Hepatocyte (in vitro differentiated cells): Measurements from ENCODE around the gene TAF4. TPM values are rescaled to one million over a fixed set of nuclear protein-coding genes. Genes with fewer than 3 reads are reported as not detected.
"Not testable (repeated sequence)": the region's sequence is repeated elsewhere in the genome, so short reads cannot be mapped to it uniquely, and the experiment has no call there.

Source experiments
- DNase-seq: peaks from one replicate; pipeline ENCODE4 v3.0.0-alpha.2; 2016; ENCODE audit warnings: low spot score
- H2AFZ ChIP-seq: fragments of 200-600 bp; sonication (generic); 2 replicates; pipeline ENCODE4 v1.6.0; 2016; ENCODE audit warnings: antibody characterized with exemption, mild to moderate bottlenecking
- H3K27ac ChIP-seq: fragments of 200-600 bp; sonication (generic); 2 replicates; pipeline ENCODE4 v1.5.1; 2016; ENCODE audit warnings: mild to moderate bottlenecking
- H3K27me3 ChIP-seq: fragments of 200-600 bp; sonication (generic); 2 replicates; pipeline ENCODE4 v1.6.1; 2016
- H3K36me3 ChIP-seq: fragments of 200-600 bp; sonication (generic); replicated peaks from 2 replicates; pipeline ENCODE4 v1.5.1; 2016; ENCODE audit warnings: low read depth; ENCODE audit not compliant: insufficient read depth
- H3K4me1 ChIP-seq: fragments of 200-600 bp; sonication (generic); 2 replicates; pipeline ENCODE4 v1.5.1; 2016; ENCODE audit warnings: mild to moderate bottlenecking, moderate library complexity; ENCODE audit not compliant: insufficient read depth
- H3K4me2 ChIP-seq: fragments of 200-600 bp; sonication (generic); 2 replicates; pipeline ENCODE4 v1.6.0; 2016
- H3K4me3 ChIP-seq: fragments of 200-600 bp; sonication (generic); 2 replicates; pipeline ENCODE4 v1.5.1; 2016; ENCODE audit warnings: mild to moderate bottlenecking
- H3K79me2 ChIP-seq: fragments of 200-600 bp; sonication (generic); 2 replicates; pipeline ENCODE4 v1.6.0; 2017; ENCODE audit warnings: mild to moderate bottlenecking
- H3K9me2 ChIP-seq: fragments of 200-600 bp; sonication (generic); replicated peaks from 2 replicates; pipeline ENCODE4 v1.6.0; 2017; ENCODE audit warnings: mild to moderate bottlenecking; ENCODE audit not compliant: insufficient read depth
- H3K9me3 ChIP-seq: fragments of 200-600 bp; sonication (generic); 2 replicates; pipeline ENCODE4 v1.5.1; 2016; ENCODE audit warnings: low read depth, mild to moderate bottlenecking
- H4K20me1 ChIP-seq: fragments of 200-600 bp; sonication (generic); 2 replicates; pipeline ENCODE4 v1.6.0; 2016; ENCODE audit warnings: mild to moderate bottlenecking; ENCODE audit not compliant: insufficient read depth, poor library complexity, severe bottlenecking
- EZH2 ChIP-seq: fragments of 200-600 bp; sonication (generic); IDR thresholded peaks from 2 replicates; pipeline ENCODE4 v1.6.1; 2016; ENCODE audit warnings: antibody characterized with exemption, mild to moderate bottlenecking, borderline replicate concordance
- EZH2phosphoT487 ChIP-seq: fragments of 200-600 bp; sonication (generic); IDR thresholded peaks from one replicate; pipeline ENCODE4 v1.6.1; 2018; ENCODE audit warnings: antibody characterized with exemption, mild to moderate bottlenecking, low read depth, moderate library complexity; ENCODE audit not compliant: unreplicated experiment, severe bottlenecking
- WGBS: methylation state at CpG from one replicate; pipeline ENCODE4 v1.1.6; 2016; ENCODE audit warnings: low lambda C conversion rate; ENCODE audit errors: missing lambda C conversion rate; 5-methylcytosine and 5-hydroxymethylcytosine counted together
- polyA plus RNA-seq: library from polyadenylated mRNA; unstranded; fragments of >200 nt; fragmentation: Nextera tagmentation; extraction: Ambion mirVana; gene quantifications from 2 replicates; pipeline ENCODE4 v1.2.1, GENCODE V29; 2016
- total RNA-seq: library from RNA; depleted of rRNA; stranded (reverse); fragments of >200 nt; gene quantifications from 2 replicates; pipeline ENCODE4 v1.2.3, GENCODE V29; 2014
- TF ChIP-seq, protein P1 (sequence below): fragments of 200-600 bp; sonication (generic); IDR thresholded peaks from 2 replicates; pipeline ENCODE4 v1.5.1; 2016; ENCODE audit warnings: antibody characterized with exemption, mild to moderate bottlenecking; ENCODE audit not compliant: poor library complexity

TAF4 gene
- total and polyA plus RNA-seq, 2 experiments from 2014 or later, result 2.9 to 6.6 TPM

DNA sequence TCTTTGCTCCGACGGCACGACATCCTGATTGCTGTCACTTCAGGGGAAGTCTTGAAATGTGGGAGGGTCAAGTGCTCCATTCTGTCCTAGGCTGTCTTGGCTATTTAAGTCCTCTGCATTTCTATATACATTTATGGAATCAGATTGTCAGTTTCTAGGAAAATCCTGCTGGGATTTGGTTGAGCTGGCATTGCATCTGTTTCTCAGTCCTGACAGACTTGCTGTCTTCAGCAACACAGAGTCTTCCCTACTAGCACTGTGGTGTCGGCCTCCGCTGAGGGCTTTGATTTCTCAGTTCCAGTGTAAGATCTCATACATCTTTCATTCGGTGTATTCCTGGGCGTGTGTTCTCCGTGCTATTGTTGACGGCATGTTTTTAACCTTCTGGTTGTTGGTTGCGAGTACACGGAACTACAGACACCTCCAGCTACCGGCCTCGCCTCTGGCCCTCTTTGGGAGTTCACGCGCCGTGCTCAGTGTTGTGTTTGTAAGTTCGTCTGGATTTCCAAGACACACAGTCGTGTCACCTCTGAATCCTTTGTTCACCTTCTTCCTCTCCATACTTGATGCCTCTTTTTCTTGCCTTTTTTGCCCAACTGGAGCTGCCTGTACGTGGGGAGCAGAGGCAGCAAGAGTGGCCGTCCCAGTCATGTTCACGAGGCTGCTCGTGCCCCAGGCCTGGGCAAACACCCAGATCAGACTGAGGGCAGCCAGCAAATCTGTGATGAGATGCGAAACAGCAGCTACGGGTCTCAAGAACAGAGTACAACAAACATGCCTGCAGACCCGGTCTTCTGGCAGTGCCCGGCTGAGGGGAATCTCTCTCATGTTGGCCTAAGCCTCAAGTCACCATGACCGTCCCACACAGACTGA lies 92.8 kb downstream of the TAF4 start:
- Histone ChIP-seq H3K27ac (no peak overlapping the region), H3K9me2 (no peaks in the 10 kb centered on the region), H3K27me3 (no peaks in the 10 kb centered on the region), H3K4me2 (no peak overlapping the region), H2AFZ (no peak overlapping the region), H3K9me3 (no peaks in the 10 kb centered on the region), H4K20me1 (no peaks in the 10 kb centered on the region), H3K4me1 (no peaks in the 10 kb centered on the region), H3K79me2 (no peaks in the 10 kb centered on the region), H3K4me3 (no peak overlapping the region), H3K36me3 (no peaks in the 10 kb centered on the region)
- 96% methylated on average over 27 of the region's 27 CpGs for WGBS
- no peak for DNase-seq
- TF ChIP-seq EZH2, result no peak
- TF ChIP-seq, protein P1, sequence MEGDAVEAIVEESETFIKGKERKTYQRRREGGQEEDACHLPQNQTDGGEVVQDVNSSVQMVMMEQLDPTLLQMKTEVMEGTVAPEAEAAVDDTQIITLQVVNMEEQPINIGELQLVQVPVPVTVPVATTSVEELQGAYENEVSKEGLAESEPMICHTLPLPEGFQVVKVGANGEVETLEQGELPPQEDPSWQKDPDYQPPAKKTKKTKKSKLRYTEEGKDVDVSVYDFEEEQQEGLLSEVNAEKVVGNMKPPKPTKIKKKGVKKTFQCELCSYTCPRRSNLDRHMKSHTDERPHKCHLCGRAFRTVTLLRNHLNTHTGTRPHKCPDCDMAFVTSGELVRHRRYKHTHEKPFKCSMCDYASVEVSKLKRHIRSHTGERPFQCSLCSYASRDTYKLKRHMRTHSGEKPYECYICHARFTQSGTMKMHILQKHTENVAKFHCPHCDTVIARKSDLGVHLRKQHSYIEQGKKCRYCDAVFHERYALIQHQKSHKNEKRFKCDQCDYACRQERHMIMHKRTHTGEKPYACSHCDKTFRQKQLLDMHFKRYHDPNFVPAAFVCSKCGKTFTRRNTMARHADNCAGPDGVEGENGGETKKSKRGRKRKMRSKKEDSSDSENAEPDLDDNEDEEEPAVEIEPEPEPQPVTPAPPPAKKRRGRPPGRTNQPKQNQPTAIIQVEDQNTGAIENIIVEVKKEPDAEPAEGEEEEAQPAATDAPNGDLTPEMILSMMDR, result no peak
- no peak for TF ChIP-seq EZH2phosphoT487

- not testable (repeated sequence) for H3K4me3 ChIP-seq, DNase-seq
Measured at GRCh38 chr20:61971595-61971994, 94.1 kb downstream of the TAF4 start.

DNA sequence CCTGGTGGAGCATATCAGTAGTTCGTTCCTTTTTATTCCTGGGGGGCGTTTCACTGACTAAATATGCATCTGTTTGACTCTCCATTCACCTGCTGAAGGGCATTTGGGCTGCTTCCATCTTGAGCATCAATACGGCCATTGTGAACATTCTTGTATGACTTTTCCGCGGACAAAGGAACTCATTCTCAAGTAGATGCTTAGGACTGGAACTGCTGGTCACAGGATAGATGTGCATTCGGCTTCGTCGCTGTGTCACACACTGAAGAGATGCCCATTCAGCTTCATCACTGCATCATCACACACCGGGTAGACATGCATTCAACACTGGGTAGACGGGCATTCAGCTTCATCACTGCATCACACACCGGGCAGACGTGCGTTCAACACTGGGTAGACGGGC lies 95.3 kb downstream of the TAF4 start:
- H3K9me2 ChIP-seq, result no peaks in the 10 kb centered on the region
- H3K79me2 ChIP-seq, result no peaks in the 10 kb centered on the region
- H2AFZ ChIP-seq, result no peak overlapping the region
- no peak overlapping the region for H3K27ac ChIP-seq
- H3K4me1 ChIP-seq, result no peaks in the 10 kb centered on the region
- no peaks in the 10 kb centered on the region for H3K9me3 ChIP-seq
- TF ChIP-seq EZH2phosphoT487 (no peak), EZH2 (no peak)
- TF ChIP-seq, protein P1, result no peak
- 97% methylated on average over 14 of the region's 14 CpGs for WGBS
- H3K36me3 ChIP-seq, result no peaks in the 10 kb centered on the region
- no peak for DNase-seq
- H3K27me3 ChIP-seq, result no peaks in the 10 kb centered on the region
- no peak overlapping the region for H3K4me3 ChIP-seq
- no peaks in the 10 kb centered on the region for H4K20me1 ChIP-seq
- H3K4me2 ChIP-seq, result no peak overlapping the region

More at GRCh38 chr20:61971595-61971994, 94.1 kb downstream of the TAF4 start:
- H3K79me2 ChIP-seq, H4K20me1 ChIP-seq, H2AFZ ChIP-seq, H3K9me3 ChIP-seq, H3K27me3 ChIP-seq, H3K4me2 ChIP-seq, H3K36me3 ChIP-seq, H3K27ac ChIP-seq, H3K9me2 ChIP-seq, H3K4me1 ChIP-seq: not testable (repeated sequence)
- 98% methylated on average over 13 of the region's 13 CpGs for WGBS

GRCh38 chr20:61969806-61970205 lies 95.9 kb downstream of the TAF4 start:
- H3K9me3 ChIP-seq, result no peaks in the 10 kb centered on the region
- WGBS, result 96% methylated on average over 12 of the region's 27 CpGs

More at GRCh38 chr20:61969806-61970205, 95.9 kb downstream of the TAF4 start:
- Histone ChIP-seq H3K27ac (no peak overlapping the region), H3K36me3 (no peaks in the 10 kb centered on the region), H4K20me1 (no peaks in the 10 kb centered on the region), H3K4me2 (no peak overlapping the region), H3K27me3 (no peaks in the 10 kb centered on the region), H3K79me2 (no peaks in the 10 kb centered on the region), H3K4me3 (no peak overlapping the region), H3K9me2 (no peaks in the 10 kb centered on the region), H3K4me1 (no peaks in the 10 kb centered on the region), H2AFZ (no peak overlapping the region)
- no peak for DNase-seq
- TF ChIP-seq, protein P1, result no peak
- TF ChIP-seq EZH2phosphoT487 (no peak), EZH2 (no peak)
